Upper lobe of left lung (tissue), 4 donors: Measurements from ENCODE around the gene AOC1.

Experiments
- EP300 ChIP-seq, 4 donors: sonication (generic); formaldehyde crosslinking; IDR thresholded peaks; one replicate each; pipeline ENCODE4 v1.5.1; 2017; ENCODE audit warnings: antibody characterized with exemption in 4 of 4, control low read depth in 2 of 4
- POLR2A ChIP-seq, 4 donors: fragments of 450-650 bp; IDR thresholded peaks; one replicate each; pipeline ENCODE4 v1.5.1; 2016 to 2017; ENCODE audit warnings: antibody characterized with exemption in 4 of 4, mild to moderate bottlenecking in 2 of 4
- TF ChIP-seq, protein P1 (sequence below), 6 experiments: fragments of 450-650 bp in 4 of 6; fragments of 200-600 bp in 2 of 6; sonication (generic) in 2 of 6; IDR thresholded peaks; one replicate each; pipeline ENCODE4 v1.5.1; 2016 to 2019; ENCODE audit warnings: antibody characterized with exemption in 6 of 6

DNA sequence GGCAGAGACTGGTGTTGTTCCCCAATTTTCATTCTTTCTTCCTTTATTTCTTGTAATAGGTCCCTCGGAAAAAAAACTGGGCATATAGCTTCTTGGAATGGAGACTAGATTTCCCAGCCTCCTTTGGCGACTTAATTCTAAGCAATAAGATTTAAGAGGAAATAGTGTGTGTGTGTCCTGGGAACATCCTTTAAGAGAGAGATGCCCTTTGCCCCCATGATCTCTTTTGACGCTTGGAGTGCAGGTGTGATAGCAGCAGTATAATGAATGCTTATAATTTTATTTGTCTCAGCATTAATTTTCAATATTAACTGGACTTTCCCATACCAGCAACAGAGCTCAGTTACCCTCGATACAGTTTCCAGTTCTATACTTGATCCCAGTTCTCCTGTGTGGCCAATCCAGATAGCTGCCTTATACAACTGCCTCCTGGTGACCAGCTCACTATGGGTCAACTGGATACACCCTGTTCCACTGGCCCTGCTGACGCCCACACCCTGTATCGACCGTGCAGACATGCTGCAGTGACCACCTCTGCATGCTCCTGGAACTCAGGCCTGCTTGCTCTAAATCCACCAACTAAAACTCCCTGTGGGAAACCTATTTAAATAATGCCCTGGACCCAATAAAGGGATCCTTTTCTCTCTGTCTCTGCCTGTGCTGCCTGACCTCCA is 37.9 kb upstream of the AOC1 start:
- TF ChIP-seq, protein P1, sequence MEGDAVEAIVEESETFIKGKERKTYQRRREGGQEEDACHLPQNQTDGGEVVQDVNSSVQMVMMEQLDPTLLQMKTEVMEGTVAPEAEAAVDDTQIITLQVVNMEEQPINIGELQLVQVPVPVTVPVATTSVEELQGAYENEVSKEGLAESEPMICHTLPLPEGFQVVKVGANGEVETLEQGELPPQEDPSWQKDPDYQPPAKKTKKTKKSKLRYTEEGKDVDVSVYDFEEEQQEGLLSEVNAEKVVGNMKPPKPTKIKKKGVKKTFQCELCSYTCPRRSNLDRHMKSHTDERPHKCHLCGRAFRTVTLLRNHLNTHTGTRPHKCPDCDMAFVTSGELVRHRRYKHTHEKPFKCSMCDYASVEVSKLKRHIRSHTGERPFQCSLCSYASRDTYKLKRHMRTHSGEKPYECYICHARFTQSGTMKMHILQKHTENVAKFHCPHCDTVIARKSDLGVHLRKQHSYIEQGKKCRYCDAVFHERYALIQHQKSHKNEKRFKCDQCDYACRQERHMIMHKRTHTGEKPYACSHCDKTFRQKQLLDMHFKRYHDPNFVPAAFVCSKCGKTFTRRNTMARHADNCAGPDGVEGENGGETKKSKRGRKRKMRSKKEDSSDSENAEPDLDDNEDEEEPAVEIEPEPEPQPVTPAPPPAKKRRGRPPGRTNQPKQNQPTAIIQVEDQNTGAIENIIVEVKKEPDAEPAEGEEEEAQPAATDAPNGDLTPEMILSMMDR (IDR thresholded peaks at IDR 0.05): no peak
- no peak for TF ChIP-seq EP300 (IDR thresholded peaks at IDR 0.05)
- no peak for TF ChIP-seq POLR2A (IDR thresholded peaks at IDR 0.05)
